GM21737 (cell line): ENCODE measurements around the gene LRRTM4.

Experiments used
- ATAC-seq: cut with Tn5 transposase; IDR thresholded peaks from one replicate; pipeline ENCODE4 v1.9.1; 2021; ENCODE audit warnings: mild to moderate bottlenecking, moderate library complexity; ENCODE audit not compliant: unreplicated experiment

LRRTM4 gene

DNA sequence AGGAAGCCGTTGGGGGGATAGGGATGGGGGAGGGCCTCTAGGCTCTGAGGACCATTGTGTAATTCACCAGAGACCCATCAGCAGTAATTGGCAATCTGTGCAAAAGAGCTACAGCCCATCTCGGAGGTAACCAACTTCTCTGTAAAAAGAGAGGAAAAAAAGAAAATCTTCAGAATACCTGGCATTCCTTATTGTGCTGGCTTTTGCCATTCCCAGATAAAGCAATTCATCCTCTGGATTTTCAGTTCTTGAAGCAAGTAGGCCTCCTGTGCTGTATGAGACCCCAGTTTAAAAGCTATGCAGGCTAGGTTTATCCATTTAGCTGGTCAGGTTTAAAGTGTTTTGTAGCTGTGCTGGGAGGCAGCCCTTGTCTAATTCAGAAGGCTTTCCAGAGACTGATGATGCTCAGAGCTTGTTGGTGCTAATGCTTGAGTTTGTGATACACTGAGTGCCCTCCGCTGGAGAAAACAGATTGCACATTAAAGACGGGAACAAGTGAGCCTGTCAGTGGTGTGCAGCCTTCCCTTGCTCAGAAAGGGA is at the start of gene LRRTM4:
TSS of gene LRRTM4 (minus strand) at position 446 of the 540 bp plus-strand sequence.
- no peak for ATAC-seq

DNA sequence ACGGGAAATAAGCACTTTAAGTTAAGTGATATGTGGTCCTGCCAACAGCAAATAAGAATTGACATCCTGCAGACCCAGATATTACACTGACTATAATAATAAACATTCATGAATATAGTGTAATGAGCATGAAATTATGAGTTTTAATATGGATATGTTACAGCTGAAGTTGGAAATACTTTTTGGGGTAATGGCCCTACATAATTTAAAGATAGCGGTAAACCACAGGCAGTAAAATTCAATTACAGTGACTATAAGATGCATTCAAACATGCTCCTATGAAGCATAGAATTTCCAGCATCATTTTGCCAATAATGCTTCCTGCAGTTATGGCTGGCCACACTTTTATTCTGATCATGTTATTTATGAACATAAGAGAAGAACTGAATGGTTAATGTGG is 49.4 kb upstream of the LRRTM4 start:
- no peak for ATAC-seq

DNA sequence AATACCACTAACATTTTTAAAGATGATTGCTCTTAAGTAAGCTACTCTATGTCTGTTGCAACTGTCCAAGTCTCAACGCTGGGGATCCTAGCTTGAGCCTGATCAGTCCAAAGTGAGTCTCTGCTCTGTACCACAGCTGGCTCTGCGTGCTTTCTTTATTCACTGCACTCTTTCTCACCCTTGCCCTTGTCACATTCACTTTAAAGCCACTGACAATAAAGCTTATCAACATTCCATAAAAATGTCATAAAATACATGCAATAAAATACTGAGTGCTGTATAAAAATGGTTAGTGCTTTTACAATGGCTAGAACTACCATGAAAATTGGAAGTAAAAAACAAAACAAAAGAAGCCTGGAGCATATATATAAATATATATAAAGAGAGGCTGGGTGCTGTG is 45.5 kb upstream of the LRRTM4 start:
- ATAC-seq = no peak

DNA sequence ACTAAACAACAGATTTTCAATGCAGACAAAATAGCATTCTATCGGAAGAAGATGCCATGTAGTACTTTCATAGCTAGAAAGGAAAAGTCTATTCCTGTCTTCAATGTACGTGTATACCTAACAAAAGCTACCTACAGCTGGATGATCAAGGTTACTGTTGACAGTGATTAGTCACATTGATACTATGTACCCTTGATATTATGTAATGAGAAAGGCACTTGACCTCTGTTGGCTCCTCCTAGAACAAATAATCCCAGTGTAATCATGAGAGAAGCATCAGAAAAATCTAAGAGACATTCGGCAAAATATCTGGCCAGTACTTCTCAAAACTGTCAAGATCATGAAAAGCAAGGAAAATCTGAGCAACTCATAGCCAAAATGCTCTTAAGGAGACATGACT is 44.4 kb upstream of the LRRTM4 start:
- no peak for ATAC-seq

DNA sequence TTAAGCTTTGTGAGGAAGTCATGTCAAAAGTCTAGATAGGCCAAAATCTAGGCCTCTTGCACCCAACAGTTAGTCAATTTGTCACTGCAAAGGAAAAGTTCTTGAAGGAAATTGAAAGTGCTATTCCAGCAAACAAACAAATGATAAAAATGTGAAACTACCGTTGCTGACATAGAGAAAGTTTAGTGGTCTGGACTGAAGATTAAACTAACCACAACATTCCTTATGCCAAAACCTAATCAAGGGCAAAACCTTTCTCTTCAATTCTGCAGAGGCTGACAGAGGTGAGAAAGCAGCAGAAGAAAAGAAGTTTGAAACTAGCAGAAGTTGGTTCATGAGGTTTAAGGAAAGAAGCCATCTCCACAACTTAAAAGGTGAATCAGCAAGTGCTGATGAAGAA is 44.0 kb upstream of the LRRTM4 start:
- no peak for ATAC-seq

DNA sequence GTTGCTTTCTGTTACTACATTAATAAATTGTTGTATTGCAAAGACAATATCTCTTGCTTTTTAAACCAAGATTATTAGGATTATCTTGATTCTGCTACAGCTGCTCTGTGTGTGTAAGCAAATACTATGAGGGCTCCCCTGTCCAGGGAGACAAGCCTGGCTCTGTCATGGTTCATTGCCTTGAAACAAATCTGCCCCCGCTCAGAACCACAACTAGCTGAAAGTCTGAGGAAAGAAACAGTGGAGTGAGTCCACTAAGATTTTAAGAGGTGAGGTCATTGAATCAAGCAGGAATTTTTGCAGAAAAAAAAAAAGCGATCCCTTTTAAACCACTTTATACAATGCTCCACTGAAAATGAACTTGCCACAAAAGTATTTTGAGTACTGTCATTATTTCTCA is 30.8 kb upstream of the LRRTM4 start:
- no peak for ATAC-seq

DNA sequence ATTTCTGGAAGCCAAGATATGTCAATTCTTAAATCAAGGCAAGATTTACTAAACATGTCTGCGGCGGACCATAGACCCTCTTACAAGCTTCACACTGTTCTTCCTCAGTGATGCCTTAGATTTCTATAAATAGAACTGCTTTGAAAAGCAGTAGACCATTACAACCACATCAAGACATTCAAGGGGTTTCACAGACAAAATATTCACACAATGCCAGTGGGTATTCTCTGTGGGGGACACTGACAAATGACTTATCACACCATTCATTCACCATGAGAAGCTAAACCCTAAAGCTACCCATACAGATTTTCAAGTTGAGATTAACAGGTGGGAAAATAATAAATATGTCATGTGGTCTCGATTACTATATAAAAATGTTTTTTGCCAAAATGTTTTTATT is 15.9 kb upstream of the LRRTM4 start:
- ATAC-seq = no peak

DNA sequence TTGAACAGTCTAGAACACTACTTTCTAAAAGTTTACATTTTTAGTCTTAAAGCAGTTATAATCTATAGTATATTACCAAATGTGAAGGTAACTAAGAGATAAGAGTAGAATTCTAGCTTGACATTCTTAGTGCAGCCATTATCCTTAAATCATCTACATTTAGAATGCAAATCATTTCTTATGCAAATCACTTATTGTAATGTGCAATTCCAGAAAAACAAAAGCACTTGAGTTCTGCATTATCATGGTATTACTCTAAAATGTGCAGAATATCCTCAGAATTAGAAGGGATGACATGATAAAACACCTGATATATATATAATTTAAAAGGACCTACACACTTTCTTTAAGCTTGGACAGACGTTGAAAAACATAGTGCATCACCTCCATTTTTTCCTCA is 712 bp upstream of the LRRTM4 start:
- no peak for ATAC-seq

DNA sequence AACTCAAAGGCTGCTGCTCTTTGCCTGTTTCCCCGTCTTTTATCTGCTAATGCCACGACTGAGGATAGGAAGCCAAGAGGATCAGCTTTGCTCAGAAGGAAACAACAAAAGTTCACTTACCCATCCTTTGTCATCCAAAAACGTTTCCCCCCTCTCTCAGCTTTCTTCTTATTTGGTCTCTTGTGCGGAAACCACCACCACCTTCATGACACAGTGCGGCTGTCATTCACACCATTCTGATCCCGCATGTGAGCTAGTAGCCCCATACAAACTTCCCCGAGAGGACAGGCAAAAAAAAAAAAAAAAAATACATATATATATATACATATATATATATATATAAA is 656 bp downstream of the LRRTM4 start:
- no peak for ATAC-seq

DNA sequence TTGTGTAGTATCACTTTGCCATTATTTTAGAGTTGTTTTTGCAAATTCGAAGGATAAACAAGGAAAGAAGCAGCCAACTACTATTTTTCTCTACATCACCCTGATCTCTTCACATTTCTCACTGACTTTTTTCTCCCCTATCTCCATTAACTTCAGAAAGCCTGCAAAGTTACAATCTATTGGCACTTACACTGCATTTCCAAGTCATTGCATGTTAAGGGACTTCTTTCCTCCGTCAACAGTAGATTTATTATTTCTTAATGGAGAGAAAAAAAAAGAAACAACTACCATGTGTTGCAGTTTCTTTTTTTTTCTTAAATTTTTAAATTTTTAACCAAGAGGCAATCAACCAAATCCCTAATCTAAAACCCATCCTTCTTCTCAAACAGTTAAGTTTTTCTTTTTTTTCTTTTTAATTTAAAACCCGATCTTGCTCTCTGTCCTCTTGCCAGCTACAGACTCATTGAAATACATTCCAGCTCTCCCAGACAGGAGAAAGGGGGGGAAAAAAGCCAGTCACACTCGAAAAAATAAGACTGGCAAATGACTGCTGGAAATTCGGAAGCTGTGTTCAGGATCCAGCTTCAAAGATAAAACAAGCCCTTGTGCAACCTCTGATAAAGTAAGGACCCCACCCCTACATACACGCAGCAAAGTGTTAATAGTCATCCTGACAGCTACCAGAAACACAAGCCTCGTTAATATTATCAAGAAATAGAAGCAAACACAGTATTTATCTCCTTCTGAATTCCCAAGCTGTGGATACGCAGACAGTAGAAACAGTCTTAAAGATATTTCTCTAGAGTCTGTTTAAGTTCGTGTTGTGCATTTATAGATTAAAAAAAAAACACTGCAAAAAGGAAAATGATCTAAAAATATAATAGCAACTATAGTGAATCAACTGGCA is 1.3 kb downstream of the LRRTM4 start:
- ATAC-seq = no peak

DNA sequence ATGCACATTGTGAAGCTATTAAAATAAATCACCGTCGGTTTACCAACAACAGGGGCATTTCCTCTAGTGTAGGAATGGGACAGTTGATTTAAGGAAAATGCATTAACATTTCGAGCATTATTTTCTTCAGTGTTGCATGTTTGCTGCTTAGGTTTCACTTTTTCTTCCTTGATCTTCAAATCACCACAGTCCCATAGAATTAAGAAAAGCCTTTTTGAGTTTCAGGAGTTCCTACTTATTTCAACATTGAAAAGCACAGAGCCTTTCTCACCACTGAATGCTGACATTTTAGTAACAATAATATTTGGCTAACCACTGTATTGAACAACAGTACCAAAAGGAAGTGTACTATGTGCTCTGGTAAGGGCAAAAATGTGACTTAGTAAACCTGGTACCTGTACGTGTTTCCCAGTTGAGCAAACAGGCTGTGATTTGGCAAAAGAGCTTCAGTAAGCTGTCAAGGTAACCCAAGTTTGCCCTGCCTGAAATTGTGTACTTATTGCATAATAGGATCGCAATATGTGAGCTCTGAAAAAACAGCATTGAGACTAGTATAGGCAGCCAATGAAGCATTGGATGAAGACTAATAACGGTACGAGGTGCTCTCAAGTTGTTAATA is 2.2 kb downstream of the LRRTM4 start:
- no peak for ATAC-seq

DNA sequence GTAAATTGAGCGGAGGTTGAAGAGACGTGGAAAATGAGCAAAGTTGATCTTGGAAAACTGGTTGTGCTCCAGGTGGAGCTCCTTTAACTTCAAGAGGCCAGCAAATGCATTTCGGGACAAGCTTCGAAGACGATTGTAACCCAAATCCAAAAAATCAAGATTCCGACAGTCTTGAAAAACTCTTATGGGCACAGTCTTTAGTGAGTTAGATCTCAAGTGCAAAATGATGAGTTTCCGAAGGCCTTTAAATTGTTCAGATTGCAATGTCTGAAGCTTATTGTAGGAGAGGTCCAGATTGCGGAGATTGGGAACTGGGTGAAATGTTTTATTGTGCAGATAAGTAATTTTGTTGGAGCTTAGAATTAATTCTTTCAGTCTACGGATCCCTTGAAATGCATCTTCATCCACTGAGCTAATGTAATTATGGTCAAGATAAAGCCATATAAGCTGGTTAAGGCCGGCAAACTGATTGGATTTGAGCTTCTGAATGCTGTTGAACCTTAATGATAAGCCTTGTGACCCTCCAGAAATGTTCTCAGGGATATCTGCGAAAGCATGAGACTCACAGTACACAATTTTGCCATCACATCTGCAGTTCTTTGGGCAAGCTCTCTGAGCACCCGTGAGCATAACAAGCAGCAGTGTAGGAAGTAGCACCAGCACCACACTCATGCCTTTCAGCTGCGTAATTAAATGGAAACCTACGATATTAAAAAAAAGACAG is 2.9 kb downstream of the LRRTM4 start:
- no peak for ATAC-seq

DNA sequence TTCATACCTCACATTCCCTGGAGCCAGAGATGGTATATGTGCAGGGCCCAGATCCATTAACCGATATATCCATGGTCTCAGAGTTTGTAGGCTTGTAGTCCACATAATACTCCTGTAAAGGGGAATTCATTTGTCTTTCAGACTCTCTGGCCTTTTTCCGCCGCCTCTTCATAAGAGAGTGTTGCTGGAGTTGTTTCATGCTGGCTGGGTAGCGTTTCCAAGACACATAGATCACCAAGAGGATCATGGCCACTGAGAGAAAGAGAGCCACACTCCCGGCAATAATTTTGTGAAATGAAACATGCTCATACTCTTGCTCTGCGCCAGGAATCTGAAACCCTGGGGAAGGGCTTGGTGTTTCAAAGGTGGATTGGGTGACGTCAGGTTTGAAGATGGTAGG is 3.9 kb downstream of the LRRTM4 start:
- ATAC-seq = no peak

DNA sequence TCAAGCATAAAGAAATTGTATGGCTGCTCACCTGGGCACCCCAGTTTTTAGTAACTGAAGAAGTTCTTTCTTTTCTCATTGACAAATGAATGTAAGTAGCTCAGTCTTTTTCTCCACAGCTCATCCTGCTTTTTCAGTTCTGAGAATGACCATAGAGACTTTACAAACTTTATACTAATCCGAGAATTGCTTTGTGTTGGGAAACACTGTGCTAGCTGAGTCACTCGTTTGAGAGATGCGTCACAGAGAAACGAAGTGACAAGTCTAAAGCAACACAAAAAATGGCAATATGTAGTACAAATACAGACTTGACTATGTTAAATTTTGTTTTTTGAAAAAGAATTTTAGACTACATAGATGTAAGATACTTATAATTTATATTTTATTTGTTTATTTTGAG is 9.0 kb downstream of the LRRTM4 start:
- ATAC-seq = no peak

DNA sequence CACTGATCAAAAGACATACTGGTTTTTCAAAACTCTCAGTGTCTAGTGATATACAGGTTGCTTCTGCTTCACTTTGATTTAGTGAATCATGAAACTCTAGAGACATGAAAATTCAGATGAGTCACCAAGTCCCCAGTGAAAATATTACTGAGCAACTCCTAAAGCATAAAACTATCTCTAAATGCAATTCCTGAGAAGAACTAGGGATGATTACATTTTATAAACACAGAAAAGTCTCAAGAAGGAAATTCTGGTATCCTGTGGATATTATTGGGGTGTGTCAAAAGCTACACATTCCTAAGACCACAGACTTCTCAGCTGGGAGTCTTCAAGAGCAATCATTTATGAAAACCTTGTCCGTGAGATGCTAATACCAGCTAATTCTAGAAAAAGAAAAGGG is 9.7 kb downstream of the LRRTM4 start:
- ATAC-seq = no peak

DNA sequence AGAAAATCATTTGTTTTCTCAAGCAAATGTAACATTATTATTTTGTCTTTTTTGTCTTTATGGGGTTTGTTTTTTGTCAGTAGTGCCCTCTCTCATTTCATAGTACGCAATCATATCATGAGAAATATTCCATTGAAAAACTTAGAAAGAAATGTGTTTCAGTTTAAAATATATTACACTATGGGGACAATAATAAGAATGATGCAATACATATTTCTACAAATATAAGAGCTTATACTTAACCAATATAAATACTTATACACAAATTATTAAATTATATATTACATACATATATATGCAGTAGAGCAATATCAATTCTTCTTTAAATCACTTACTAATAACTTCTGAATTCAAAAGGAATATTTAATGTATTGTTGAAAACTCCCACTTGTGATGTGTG is 13.7 kb downstream of the LRRTM4 start:
- ATAC-seq = no peak

DNA sequence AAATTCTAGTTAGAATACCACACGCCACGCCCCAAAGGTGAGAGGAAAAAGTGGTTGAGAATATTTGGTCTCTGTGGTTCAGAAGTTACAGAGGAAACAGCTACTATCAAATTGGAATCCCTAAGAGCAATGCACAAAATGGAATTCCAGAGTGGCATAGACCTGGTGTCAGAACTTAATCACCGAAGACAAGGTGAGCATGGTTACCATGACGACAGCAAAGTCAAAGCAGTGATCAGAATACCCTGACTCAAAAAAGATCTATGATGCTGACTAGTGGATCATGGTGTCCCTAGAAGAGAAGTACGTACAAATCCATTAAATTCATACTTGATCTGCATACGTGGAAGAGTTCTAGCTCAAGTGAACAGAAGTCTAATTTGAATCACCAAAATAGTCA is 14.5 kb downstream of the LRRTM4 start:
- no peak for ATAC-seq

DNA sequence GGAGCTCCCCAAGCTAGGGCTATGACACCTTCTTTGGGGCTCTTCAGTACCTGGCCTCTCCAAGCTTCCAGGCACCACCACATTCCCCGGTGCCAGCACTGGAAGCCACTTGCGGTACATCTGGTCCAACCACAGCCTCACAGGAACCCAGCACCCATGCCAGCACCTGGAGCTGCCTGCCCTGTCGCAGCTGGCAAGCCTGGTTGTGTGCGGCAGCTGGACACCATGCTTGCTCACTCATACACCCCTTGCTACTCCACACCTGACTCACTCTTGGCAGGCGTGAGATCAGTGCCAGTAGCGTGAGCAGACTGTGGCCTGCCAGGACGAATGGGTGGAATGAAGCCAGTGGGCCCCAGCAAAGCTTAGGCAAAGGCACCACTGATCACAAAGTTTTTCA is 34.0 kb downstream of the LRRTM4 start:
- no peak for ATAC-seq

DNA sequence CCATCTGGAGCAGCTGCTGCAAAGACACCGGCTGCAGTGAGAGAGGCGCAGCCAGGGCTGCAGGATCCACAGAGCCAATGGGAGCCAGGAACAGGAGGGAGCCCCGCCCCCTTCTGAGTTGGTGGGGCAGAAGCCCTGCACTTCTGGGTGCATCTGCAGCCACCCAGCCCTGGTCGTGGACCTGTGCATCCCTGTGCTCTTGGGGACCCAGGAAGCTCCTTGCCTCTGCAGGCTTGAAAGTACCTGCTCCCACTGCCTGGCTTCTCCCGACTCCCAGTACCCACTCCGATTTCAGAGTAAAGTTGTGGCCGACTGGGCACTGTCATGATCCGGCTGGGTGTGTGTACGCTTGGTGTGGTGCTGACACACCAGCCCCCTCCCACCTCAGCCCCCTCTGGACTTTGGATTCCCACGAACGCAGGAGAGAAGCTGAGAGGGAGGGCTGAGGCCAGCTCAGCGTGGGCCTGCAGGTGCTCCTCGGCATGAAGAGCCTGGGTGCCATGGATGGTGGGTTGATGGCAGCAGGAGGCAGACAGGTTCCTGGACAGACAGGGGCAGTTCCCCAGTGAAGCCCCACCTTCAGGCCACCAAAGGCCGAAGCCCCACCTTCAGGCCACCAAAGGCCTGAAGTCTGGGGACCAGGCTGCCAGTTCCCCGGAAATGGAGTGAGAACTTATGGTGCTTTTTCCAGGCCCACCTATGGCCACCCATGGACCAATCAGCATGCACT is 34.9 kb downstream of the LRRTM4 start:
- no peak for ATAC-seq

DNA sequence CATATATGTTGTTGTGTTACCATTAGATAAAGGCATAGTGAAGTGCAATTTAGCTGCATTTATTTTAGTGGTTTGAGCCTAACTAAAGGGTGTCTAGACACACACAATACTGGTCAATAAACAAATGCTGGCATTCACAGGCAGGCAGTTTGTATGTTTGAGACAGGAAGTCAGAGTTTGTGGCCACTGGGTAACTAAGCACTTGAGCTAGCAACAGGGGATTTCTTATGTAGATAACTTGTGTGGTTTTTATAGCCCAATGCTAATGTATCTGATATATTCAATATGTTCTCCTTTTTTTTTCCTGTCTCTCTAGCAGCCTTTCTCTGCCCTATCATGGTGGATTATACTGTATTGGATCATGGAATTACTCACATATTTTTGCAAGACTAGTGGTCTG is 38.1 kb downstream of the LRRTM4 start:
- ATAC-seq = no peak

DNA sequence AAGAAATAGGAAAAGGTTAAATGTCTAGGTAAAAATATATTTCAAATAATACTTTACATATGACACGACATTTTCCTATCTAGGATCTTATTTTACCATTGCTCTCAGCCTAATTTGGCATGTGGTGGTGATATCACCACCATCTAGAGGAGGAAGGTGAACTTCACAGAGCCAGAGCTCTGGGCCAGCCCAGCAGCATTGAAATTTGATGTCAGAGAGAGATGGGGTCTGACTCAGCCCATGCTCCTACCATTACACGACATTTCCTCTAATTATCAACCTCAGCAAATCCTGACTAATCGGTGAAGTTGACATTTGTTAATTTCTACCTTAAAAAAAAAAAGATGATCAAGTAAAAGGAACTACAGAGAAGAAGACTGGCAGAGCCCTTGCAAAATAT is 42.3 kb downstream of the LRRTM4 start:
- ATAC-seq = no peak
